GM18873 (cell line): ENCODE data around the gene ADCY1.

Experiments used
- ATAC-seq: cut with Tn5 transposase; IDR thresholded peaks from one replicate; pipeline ENCODE4 v1.9.1; 2021; ENCODE audit warnings: mild to moderate bottlenecking, moderate library complexity, moderate number of reproducible peaks; ENCODE audit not compliant: unreplicated experiment, low FRiP score

ADCY1 gene

DNA sequence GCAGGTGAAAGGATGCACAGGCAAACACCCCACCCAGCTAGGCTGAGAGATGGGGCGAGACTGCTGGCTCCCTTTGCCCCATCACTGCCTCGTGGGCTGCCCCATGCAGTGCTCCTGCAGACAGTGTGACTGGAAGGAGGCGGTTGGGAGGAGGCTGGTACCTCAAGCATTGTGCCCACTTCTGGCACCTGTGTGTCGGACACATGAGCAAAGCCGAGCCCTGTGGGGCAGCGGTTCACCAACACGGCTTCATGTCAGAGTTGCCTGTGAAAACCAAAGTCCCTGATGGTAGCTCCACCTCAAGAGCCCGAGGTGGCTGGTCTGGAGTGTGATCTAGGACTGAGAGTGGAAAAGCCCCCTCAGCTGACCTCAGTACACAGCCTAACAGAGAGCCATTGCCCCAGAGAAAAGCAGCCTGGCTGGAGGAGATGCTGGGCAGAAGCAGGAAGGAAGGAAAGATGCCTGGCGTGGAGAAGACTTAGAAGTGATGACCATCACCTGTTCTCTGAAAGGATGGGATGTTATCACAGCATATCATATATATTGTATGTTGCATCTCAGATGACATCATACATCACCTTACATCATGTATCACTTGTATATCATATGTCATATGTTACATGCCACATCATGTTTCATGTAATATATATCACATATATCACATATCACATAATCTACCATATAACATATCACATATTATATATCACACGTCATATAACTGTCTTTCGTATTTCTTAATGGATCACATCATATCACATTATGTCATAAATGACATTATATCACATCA lies 75.6 kb downstream of the ADCY1 start:
- ATAC-seq: no peak

DNA sequence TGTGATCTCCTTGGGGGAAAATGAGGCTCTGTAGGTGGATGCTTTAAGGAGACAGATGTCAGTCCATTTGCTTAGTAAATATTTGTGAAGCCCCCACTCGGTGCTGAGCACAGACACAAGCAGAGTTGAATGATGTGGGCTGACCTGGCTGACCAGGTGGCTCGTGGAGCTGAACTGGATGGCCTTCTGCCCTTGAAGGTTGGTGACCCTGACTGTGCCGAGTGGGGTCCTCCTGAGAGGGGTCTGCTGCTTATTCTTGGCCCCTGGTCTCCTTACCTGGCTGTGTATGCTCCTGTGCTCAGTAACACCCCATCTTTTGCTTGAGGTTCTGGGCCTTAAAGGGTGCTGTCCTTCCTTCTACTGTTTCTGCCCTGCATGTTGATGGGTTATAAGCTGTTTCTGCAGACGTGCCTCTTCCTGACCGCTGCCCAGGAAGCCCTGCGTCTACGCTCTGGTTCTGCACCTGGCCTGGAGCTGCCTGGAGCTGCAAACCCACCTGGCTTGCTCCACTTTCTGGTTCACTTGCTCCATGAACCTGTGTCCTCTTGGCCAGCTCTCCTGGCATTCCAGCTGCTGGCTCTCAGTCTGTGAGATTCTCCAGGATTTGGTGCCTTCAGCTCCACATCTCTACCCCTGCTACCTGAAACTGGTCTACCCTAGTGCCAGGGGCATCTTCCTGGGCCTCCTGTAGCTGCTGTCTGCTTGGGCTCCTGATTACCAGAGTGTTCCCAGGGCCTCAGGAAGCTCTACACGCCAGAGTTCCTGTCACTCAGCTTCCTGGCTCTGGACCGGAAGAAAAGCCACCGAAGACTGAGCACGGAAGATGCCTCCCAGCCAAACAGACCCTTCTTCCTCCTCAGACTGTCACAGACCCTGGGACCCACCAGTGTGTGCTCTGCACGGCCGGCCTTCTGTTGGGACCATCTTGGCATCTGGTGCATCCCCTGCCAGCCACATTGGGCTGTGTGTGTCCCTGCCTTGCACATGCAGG lies 76.5 kb downstream of the ADCY1 start:
- no peak for ATAC-seq

DNA sequence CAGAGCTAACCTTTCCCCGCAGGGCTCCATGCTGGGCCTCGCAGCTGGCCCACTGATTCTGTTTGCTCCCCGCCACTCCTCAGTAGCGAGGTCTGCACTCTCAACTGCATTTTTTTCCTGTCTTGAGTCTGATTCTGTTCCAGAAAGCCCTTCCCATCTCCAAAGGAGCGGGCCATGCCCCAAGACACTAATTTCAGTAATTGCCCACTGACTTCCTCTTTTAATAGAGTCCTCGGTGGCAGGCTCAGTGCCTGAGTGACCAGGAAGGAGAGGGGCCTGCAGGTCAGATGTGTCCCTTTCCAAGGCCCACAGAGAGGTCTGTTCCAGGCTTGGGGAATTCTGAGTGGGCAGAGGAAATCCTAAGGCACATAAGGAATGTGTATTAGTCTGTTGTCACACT lies 77.4 kb downstream of the ADCY1 start:
- no peak for ATAC-seq

GRCh38 chr7:45652630-45653029 lies 78.5 kb downstream of the ADCY1 start:
- no peak for ATAC-seq

DNA sequence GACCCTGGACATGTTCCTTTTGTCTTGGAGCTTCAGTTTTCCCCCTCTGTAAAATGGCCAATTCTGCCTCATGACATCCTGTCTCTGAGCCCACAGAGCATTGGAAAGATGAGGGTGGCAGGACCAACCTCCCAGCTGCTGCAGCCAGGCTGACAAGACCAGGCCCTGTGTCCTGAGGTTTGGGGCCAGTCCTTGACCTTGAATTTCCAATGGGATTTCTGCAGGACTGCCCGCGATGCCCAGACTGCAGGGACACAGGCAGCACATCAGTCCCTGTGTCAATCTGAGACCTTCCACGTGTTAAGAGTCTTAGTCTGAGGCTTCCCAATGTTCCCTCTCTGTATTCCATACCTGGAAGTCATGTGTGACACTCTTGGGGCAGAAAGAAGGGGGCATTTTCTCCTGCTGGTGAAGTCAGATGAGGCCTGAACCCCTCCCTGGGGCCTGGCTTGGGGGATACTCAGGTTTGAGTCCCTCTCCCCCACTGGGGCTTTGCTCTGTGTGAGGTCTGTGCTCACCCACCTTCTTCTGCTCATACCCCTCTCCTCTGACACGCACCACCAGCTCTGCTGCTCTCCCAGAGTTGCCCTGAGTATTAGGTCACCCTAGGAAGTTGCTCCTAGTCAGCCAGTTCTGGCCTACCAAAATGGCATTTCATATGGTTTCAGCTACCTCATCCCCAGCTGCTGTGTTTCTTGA lies 79.2 kb downstream of the ADCY1 start:
- ATAC-seq: no peak

GRCh38 chr7:45654341-45654740 lies 80.2 kb downstream of the ADCY1 start:
- ATAC-seq: no peak

DNA sequence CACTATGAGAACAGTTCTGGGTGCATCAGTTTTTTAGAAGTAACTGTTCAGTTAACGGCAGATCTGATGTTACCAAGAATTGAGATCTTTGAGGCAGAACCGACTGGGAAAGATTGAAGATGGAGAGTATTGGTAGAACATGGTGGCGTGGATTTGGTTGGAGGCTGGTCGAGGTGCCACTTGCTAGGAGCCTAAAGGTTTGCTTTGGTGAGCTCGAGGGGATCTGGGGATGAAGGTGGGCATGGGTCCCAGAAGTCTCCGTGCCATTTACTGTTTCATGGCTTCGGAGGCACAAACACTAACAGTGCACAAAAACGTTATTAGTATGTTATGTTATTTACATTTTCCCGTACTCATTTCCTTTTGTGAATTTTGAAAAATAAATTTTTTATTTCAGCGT lies 81.4 kb downstream of the ADCY1 start:
- ATAC-seq: no peak

DNA sequence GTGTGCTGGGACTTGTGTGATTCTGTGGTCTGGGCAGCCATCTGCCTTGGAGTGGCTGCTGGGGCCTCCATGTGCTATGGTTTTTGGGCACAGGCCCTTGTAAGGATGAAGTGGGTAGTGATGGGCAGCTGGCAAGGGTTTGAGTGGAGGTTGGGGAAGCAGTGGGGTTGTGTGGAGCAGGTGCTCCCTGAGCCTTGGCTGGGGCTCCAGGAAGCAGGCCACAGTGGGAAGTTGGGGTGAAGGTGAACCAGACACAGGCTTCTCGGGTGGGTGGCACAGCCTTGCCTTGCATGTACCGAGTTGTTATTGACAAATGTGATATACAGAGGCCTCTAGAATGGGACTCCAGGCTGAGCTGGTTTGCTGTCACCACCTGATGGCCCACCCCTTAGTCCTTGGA lies 82.3 kb downstream of the ADCY1 start:
- ATAC-seq: no peak

- ATAC-seq: no peak
These were observed 83.1 kb downstream of the ADCY1 start for GRCh38 chr7:45657136-45657889.

- no peak for ATAC-seq
These were observed 83.9 kb downstream of the ADCY1 start for GRCh38 chr7:45657890-45658715.

DNA sequence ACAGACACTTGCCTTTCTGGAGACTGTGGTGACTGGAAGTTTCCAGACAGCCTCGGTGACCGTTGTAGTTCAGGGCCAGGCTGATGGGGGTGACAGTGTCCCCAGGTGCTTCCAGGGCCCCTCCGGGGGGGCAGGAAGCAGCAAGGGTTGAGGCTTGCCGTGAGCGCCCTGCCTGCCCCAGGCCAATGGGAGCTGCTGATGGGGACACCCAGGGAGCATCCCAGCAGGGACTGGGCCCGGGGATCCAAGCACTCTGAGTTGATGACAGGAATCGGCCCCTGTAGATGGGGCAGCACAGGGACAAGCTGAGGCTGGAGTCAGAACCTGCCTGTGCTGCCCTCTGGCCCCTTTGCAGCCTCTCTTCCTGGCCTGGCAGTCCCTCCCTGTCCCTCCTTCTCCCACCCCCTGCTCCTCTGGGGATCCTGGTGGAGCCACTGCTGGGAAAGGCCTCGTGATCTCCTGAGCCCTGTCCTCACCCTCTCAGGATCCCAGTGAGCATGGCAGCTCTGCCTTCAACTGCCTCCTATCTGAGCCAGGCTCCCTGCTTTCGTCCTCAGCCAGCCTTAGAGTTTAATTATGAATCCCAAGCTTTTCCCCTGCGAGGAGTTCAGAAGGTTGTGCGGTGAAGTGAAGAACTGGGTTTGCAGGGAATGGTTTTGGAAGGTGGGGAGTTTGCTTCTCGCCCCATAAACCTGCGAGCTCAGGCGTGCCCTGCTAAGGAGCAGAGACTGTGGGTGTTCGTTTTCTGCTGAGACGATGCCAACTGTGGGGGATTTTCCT lies 84.7 kb downstream of the ADCY1 start:
- no peak for ATAC-seq

GRCh38 chr7:45659496-45660139 lies 85.5 kb downstream of the ADCY1 start:
- ATAC-seq: no peak

DNA sequence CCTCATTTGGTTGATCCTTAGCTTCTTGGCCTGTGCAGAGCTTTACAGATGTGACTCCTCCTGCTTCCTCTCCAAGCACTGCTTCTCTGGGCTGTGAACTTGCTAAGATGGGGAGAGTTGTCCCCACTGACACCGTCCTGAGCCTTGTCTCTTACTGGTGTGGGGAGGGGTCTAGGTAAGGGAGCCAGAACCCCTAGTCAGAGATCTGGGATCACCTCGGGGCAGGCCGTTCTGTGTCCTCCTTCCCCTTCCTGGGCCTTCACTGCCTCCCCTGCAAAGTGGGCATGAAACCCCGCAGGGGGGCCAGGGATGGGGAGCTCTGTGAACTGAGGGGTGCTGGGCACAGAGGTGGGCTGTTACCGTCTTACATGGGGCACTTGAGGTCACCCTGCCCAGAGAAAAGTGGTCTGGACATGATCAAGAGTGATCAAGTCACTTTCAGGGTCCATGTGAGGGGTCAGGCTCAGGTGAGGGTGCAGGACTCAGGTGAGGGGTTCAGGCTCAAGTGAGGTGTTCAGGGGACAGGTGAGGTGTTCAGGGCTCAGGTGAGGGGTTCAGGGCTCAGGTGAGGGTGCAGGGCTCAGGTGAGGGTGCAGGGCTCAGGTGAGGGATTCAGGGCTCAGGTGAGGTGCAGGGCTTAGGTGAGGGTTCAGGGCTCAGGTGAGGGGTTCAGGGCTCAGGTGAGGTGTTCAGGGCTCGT lies 86.2 kb downstream of the ADCY1 start:
- ATAC-seq: no peak

GRCh38 chr7:45660901-45661211 lies 86.7 kb downstream of the ADCY1 start:
- ATAC-seq: no peak

DNA sequence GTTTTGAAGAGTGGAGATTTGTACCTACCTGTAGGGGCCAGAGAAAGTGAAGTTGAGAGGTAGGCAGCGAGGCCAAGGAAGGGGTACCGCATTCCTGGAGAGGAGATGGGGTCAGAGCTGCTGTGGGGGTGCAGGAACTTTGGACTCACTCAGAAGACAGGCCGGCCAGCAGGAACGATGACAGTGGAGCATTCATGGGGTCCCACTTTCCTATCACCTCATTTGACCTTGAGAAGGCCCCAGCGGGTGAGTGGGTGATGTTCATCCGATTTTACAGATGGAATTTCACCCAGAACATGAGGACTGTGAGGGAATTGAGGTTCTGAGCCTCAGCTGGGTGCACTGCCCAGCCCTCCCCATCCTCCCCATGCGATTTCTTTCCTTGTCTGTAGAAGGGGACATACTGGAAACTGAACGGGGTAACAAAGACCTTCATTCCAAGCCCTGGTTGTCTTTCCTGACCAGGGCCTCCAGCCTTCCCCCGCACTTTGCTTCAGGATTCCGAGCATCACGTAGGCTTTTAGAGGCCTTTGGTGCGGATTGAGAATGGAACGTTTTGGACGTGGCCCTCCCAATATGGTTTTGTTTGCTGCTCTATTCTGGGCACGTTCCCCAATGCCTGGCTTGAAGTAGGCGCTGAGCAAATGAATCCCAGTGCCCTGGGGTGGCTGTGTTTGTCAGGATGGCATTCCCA lies 87.3 kb downstream of the ADCY1 start:
- ATAC-seq: no peak

- ATAC-seq: no peak
These were observed 87.8 kb downstream of the ADCY1 start for GRCh38 chr7:45662018-45662417.

DNA sequence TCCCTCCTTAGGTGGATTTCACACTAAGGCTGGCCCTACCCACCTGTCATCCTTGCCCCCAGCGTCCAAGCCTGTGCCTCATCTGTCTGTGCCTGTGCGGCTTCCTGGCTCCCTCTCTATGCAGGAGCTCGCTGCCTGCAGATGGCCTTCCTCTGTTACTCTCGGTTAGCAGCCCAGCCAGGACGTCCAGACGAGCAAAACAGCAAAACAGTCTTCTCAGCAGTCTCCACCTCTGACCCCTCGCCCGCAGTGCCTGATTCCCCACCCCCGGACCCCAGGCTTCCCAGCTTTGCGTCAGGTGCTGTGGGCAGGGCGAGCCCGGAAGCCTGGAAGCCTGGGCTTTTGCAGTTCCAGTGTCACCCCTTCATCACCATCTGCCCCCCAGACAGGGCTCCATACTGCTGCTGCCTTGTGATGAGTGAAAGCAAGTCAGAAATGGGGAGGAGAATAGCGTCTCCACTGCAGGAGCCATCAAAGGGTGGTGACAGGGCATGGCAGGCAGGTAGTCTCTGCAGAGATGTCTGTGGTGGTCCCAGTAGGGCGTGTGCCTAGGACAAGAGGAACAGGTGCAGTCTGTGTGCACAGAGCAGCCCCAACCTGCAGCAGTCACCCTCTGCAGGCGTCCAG lies 88.5 kb downstream of the ADCY1 start:
- no peak for ATAC-seq
